SIG-M5 (cell line): ENCODE results near the gene SLC7A14.

Source experiments
- DNase-seq: peaks from one replicate; lab custom pipeline; 2025; lab: John Stamatoyannopoulos, UW

Gene SLC7A14

DNA sequence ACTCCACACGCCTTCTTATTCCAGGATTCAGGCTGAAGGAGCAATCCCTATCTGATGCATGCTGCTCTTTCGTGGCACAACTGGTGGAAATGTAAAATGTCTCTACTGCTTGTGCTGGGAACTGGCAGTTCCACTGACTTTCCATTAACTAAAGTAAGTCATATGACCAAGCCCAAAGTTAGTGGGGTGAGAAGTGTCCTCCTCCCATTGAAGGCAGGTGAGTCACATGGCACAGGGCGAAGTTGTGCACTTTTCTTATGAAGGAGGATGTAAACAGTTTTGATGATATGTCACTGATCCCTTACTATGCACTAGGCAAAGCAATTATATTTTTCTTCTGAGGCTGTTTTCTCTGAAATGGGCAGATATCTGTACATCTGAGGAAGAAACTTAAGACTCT, 51.6 kb downstream of the SLC7A14 start:
- DNase-seq = no peak

DNA sequence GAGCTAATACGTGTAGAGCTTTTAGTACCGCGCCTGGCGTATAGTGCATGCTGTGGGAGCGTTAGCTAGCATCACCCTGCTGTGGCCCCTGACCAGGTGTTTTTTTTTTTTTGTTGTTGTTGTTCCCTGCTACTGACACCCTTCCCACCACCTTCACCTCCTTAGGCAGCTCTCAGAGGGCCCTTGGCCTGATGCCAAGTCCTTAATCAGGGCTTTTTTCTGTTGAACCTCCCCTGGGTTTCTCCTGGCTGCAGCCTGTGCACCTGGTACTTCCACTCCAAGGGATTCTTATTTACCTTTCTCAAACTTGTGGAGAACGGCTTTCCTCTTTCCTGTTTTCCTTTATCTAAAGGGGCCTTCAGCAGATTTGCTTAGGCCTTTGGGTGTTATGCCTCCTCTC, 53.3 kb downstream of the SLC7A14 start:
- DNase-seq = no peak

DNA sequence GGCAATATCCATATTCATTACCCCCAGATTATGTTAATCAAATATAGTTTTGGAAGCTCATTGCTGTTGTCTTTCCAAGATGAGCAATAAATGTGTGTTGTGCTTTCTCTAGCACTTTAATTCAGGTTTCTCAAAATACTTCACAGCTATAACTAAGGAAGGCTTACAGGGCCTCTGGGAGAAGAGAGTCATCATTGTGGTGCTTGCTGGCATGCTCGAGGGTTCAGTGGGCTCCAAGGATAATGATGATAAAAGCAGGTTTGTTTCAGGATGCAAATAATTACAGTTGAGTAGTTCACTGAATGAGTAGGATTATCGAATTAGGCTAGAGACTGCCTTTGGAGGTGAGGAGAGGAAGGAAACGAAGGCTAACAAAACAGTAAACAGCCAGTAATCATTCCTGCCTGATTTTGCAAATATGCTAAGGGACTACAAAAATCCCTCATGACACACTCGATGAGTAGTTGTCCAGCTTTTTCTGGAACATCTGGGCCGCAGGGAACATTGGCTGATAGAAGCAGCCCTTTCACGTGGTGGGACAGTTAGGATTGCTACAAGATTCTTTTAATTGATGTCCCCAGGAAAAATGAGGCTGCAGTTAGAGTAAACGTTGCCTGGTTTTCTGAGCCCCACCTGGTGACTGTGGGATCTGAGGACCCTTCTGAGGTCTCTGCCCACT, 54.1 kb downstream of the SLC7A14 start:
- DNase-seq = no peak

DNA sequence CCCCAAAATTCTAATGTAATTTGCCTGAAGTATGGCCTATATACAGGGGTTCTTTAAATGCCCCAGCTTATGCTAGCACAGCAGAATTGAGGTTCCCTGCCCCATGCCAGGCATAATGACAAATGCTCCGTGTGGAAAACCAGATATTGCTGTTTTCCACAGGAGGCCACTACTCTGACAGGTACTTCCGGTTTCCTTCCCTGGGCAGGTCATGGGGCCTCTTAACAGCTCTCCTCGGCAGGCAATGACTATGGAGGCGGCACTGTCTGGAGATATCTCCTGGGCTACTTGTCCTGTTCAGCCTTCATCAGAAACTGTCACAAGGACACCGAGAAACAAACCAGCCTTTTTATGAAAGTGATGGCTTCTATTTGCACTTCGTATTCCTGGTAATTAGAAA, 54.8 kb downstream of the SLC7A14 start:
- no peak for DNase-seq

DNA sequence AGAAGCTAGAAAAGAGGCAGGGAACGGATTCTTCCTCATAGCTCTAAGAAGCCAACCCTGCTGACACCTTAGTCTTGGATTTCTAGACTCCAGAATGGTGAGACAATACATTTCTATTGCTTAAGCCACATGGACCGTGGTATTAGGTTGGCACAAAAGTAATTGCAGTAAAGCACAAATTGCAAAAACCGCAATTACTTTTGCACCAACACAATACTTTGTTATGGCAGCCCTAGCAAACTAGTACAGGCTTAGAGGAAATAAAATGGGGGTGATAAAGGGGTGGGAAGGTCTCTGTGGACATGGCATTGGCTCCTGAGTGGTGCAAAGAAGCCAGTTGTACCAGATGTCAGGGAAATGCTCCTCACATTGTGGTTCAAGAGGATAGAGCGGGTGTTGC, 56.0 kb downstream of the SLC7A14 start:
- DNase-seq = no peak

DNA sequence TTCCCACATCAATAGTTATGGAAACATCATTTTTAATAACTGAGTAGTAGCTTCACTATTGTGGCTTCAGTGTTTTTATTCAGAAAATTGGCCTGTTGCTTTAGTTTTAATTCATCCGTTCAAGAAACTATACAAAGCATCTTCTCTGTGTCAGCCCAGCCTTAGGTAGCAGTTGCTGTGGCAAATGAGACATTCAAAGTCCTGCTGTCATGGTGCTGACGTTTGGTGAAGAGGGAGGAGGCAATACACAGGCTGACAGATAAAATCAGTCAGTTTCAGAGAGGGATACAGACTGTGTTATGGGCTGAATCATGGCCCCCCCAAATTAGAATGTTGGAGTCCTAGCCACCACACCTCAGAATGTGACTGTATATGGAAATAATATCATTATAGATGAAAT, 56.5 kb downstream of the SLC7A14 start:
- no peak for DNase-seq

DNA sequence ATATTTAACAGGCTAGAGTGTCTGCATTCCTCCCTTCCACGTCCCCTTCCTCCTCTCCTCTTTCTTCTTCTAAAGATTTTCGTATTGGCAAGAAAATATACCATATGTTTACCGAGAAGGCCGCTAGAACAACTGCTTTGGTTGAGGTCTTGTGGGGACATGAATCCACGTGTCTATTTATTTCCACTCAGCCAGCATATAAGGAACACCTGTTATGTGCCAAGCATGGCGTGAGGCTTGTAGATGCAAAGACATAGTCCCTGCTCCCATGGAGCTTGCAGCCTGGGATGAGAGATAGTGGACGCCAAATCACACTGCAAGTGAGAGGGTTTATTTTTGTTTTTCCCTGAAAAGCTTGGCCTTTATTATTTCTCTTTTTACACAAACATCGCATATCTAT, 57.1 kb downstream of the SLC7A14 start:
- no peak for DNase-seq

DNA sequence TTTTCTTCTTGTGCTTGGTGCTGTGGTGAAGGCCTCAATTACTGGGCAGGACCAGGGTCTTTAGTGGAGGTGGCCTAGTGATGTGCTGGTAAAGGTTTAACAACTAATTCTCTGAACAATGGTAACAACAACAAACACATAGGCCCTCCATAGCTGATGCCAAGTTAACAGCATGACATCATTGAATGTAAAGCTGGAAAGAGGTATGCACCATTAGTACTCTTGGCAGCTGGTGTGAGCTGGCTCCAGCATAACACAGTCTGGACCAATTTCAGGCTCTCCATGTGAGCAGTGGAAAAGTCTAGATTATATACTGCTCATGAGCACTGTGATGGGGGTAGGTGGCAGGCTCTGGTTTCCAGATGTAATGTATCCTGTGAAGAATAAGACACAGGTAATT, 61.8 kb downstream of the SLC7A14 start:
- no peak for DNase-seq

DNA sequence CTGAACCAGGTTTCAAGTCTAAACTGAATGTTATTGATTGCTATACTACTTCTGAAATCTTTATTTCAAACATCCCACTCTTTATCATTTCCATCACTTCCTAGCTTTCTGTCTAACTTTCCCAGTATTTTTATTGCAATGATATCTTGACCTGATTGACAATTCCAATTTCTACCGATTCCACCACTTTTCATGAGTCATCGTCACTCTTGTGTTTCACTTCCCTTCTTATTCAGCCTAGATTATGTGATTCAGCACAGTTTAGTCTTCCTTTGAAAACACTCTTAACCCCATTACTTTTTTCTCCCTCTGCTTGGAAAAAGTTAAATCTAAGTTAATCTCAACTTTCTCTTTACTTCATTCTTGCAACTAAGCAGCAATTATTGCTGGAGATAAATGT, 62.6 kb downstream of the SLC7A14 start:
- DNase-seq = no peak

DNA sequence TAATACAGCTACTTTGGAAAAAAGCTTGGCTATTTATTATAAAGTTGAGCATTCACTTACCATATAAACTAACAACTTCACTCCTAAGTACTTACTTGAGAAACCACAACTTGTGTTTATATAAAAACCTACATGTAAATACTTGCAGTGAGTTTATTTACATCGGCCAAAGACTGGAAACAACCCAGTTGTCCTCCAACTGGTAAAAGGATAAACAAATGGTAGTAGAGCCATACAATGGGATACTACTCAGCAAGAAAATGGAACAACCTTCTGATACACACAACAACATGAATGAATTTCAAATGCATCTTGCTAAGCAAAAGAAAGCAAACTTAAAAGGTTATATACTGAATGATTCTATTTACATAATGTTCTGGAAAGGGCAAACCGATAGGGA, 63.7 kb downstream of the SLC7A14 start:
- no peak for DNase-seq

DNA sequence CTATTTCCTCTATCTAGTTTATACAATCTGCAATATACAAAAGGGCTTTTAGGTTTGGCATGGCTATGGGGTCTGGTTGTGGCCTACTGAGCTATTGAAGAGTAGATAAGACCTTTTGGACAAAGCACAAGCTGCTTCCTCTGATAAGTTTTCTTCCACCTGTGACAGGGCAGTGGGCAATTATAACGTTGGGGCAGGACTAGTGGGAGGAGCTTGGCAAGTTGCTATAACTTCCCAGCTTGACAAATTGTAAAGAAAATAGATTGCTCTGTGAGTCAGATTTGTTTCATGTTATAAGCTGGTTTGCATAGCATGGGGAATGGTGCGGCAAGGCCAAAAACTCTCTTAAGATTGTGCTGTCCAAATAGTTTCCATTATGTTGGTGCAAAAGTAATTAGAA, 64.9 kb downstream of the SLC7A14 start:
- no peak for DNase-seq

DNA sequence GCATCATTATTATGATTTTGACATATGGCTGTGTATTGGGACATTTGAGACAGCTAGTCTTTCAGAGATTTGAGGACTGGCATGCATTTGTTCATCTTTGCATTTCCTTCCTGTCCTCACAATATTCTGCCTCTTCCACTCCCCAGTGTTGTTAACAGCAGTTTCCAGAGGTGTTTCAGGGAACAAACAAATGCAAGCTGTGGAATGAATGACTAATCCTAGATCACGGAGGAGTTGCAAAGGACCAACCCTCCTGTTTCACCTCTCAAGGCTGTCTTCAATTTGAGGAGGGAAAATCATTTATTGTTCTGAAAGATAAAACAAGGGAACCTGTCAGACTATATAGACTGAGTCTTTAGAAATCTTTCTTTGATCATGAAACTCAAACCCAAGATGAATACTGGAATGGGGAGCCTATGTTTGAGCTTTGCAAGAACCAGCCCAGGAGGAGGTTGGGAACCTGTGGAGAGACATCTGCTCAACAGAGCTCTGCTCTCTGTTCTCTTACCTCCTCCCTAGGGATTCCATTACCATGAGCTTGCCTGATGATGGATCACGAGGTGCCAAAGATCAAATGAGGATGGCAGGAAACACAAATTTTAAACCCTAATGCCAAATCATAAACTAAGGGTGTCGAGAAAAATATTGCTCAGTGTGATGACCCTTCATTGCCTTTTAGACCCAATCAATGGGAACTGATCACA, 68.5 kb downstream of the SLC7A14 start:
- no peak for DNase-seq

DNA sequence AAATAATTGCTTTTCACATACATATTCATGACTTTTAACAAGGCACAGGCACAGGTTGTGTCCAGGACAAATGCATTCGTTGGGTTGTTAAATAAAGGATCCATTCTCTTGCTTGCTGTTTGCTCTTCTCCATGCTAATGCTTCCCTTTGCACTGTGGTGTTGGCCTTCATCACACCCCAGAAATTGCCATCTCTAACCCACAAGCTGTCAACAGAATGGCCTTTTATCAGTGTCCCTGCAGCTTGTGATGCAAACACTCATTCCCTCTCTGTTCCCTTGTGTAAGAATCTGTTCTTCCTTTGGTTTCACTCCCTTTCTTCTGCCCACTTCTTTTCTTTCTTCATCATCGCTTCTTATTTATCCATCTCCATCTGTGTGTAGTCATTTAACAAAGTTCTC, 72.2 kb downstream of the SLC7A14 start:
- DNase-seq = no peak

DNA sequence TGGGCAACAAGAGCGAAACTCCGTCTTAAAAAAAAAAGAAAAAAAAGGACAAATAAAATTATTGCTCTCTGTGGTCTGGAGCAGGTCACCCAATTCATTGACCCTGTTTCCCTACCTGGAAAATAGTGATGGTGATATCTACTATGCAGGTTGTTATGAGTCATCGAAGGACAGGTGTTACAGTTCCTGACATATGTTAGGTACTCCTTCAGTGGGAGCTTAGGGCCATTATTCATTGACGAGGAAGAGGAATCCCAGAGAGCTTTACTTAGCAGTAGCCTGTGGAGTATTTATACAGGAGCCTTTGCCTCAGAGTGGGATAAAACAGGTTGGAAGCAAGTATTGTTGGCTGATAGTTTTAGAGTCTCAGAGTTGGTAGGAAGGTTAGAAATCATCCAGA, 74.5 kb downstream of the SLC7A14 start:
- no peak for DNase-seq

DNA sequence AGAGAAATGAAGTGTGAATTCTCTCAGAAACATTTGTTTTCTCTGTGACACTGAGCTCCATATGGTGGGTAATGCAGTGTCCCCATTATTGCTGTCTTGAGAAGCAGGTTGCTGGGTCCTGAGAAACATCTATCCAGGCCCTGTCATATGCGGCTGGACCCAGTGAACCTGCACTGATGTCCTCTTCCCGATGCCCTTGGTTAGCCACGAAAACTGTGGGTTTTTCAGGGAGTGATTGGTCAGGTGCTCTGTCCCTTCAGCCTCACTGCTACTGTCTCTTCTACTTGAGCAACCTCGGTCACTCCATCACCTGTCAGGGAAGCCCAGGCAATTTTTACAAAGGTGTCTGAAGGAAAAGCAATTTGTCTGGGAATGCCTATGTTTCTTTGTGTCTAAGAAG, 77.0 kb downstream of the SLC7A14 start:
- DNase-seq = no peak

DNA sequence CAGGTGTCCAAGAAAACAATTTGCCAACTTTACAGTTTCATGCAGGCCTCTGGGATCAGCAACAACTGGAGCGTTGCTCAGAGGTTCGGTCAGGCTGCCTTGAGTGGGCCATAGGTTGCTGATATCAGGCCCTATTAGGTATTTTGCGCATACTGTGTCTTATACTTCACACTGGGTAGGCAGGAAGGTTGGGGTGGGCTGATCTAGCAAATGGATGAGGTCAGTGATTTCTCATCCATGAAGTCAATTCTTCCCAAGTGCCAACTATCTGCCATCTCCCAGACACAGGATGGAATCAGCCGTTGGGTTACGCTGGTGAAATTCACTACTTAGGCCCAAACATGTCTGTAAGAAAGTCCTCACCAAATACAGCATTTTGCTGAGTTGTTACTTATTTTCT, 77.6 kb downstream of the SLC7A14 start:
- no peak for DNase-seq

DNA sequence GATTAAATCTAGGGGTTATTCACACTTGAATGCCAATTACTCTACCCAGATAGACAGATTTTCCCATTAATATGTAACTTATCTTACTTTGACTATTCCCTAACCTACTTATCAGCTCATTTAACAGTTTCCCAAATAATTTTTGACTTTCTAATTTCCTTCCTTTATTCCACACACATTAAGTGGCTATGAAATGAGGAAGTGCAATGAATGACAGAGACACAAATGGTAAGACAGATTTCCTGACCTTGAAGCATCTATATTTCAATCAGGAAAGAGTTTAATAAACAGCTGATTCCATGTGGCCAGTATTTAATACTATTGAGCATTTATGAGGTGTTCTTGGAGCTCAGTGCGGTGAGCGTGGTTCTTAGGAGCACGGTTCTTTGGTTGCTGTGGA, 78.8 kb downstream of the SLC7A14 start:
- DNase-seq = no peak

DNA sequence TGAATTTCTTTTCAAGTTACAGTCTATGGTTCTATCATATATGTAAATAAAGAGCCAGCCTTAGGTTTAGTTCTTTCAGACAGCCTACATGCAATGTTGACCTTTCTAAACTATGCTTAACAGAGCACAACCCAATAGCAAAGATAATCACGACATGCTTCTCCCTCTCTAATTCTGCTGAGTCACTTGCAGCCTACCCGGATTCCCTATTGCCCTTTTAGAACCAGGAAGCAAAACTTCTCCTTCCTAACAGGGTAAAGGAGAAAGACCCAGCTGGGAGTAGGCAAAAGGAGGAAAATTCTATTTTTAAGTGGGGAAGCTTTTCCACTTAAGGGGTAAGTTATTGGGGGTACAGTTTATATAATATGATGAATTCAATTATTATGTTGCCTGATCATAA, 79.3 kb downstream of the SLC7A14 start:
- no peak for DNase-seq

DNA sequence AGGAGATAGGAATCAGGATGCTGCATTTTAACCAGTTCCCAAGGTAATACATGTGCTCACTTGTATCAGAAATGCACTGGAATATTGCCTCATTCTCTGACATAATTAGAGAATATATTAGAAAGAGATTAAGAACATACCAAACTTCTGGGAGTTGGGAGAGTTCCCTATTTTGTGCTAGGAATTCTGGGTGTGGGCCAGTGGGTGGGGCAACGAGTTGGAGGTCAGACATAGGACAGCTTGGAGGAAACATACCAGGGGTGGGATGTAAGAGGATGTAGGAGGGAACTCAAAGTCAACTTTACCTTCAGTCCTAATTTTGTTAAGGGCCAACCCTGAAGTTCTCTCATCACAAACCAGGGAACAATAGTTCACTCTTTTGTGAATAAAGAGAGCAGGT, 83.6 kb downstream of the SLC7A14 start:
- no peak for DNase-seq

DNA sequence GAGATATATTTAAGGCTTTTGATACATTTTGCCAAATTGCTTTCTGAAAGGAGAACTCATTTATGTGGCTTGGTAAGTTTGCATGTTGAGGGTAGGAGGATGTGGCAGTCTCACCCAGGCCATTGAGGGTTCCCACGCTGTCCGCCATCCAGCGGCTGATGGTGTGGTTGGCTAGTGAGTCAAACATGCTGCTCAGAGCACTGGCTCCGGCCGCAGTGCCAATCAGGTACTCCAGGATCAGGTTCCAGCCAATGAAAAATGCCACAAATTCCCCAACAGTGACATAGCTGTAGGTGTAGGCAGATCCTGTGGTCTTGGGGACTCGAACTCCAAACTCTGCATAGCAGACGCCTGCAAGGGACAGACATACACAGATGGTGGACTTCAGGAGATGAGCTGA, 84.9 kb downstream of the SLC7A14 start:
- no peak for DNase-seq

DNA sequence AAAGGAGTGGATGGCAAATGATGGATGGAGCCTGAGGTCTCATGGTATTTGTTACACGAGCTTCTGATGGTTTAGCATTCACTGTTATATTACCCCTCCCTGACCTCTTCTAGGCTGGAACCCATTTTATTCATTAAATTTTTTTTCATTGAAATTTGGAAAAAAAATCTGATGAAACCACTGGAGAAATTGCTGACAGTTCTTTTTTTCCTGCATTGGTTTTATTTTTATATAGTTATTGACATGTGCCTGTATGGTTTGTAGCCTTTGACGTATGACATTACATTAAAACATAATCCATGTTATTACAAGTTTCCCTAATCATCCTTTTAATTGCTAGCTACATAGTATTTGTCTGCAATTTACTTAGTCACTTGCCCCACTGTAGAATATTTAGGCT, 85.4 kb downstream of the SLC7A14 start:
- DNase-seq = no peak

DNA sequence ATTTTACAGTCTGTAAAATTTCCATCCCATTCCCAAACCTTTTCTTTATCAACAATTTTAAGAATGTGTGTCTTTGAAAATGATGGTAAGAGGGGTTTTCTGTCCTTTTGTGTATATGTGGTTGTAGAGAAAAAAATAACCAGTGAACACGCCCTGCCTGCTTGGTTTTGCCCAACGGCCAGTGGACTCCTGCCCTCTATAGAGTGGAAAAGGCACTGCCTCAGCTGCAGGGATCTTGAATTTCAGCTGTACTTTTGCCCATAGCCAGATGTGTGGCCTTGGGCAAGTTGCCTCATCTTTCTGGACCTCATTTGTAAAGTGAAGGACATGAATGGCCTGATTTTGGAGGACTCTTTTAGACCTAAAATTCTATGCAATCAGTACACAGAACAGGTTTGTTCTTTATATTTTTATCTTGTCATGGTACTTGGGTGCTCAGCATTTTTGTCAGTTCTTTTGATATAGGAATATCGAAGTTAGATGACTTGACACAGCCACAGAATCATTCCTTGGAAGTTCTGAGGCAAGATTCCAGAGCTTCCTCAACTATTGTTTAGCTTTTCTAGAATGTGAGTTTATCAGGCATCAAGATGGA, 86.2 kb downstream of the SLC7A14 start:
- DNase-seq = no peak

DNA sequence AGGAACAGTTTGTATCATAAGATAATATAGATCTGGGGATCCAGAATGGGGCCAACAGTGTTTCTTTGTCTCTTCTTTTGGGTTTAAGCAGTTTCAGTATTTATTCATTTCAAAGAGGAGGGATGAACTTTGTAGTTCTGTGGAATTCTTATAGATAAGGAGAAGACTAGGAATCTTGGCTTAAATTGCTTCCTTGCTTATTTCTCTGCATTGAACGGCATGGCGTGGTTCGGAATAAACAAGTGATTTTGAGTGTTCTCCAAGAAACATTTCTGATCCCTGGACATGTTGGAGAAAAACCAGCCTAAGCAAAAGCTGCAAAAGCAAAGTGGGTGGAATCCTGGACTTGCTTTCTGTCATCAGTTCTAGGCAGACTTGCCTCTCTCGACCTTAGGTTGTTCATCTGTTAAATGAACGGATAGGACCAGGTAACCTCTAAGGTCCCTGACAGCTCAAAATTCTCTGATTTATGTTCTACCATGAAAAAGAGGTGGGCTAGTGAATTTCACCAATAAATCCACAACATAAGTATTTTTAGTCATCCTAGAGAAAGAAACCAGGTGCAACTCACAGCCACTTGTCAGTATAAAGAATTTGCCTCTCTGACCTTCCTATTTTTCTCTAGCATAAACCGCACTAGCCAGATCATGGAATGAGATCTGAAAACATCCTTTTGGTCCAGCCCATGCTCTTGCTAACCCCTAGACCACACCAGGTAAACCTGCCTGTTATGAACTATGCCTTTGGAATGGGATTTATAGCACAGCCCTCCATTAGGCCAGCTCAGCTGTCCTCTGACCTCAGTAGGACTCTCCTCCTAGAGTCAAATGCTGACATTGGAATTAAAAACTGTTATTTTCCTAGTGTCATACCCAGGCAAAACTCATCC, 88.4 kb downstream of the SLC7A14 start:
- DNase-seq = no peak
